Ovary (tissue), 9 donors: Measurements from ENCODE around the gene RNF133. TPM values are rescaled to one million over a fixed set of nuclear protein-coding genes. Genes with fewer than 3 reads are reported as not detected.

Source experiments
- DNase-seq, 5 donors: peaks; one replicate each; pipeline ENCODE4 v3.0.0-alpha.2; 2019 to 2020
- H3K27ac ChIP-seq, 2 donors: fragments of 200-600 bp; one replicate each; pipeline versions ENCODE4 v1.5.1 to v1.8.0; 2019 to 2022
- H3K27me3 ChIP-seq: fragments of 200-600 bp; one replicate; pipeline ENCODE4 v1.8.0; 2022
- H3K36me3 ChIP-seq: fragments of 200-600 bp; sonication (generic); one replicate; pipeline ENCODE4 v1.5.1; 2019
- H3K4me1 ChIP-seq: one replicate; pipeline ENCODE4 v1.8.1; 2013; ENCODE audit warnings: mild to moderate bottlenecking, moderate library complexity; ENCODE audit not compliant: insufficient read depth
- H3K4me3 ChIP-seq: fragments of 200-600 bp; sonication (generic); one replicate; pipeline ENCODE4 v1.5.1; 2017
- H3K9me3 ChIP-seq, 2 donors: fragments of 200-600 bp in 1 of 2; sonication (generic) in 1 of 2; one replicate each; pipeline versions ENCODE4 v1.5.1 to v1.8.1; 2013 to 2019; ENCODE audit warnings: mild to moderate bottlenecking in 1 of 2, moderate library complexity in 1 of 2
- CTCF ChIP-seq, 3 donors: fragments of 450-650 bp in 2 of 3; fragments of 200-600 bp in 1 of 3; IDR thresholded peaks; one replicate each; pipeline versions ENCODE4 v1.5.1 to v1.8.0; 2016 to 2022; ENCODE audit warnings: antibody characterized with exemption in 3 of 3, mild to moderate bottlenecking in 1 of 3
- EP300 ChIP-seq: sonication (generic); formaldehyde crosslinking; IDR thresholded peaks from one replicate; pipeline ENCODE4 v1.6.1; 2017; ENCODE audit warnings: antibody characterized with exemption
- POLR2A ChIP-seq: fragments of 450-650 bp; IDR thresholded peaks from one replicate; pipeline ENCODE4 v1.6.1; 2017; ENCODE audit warnings: antibody characterized with exemption, mild to moderate bottlenecking, moderate library complexity
- WGBS, 3 donors: extraction: QIAGEN DNeasy Blood & Tissue Kit in 1 of 3; methylation state at CpG; one replicate each; pipeline versions ENCODE4 v1.1.5 to v1.1.7; 2013 to 2017; 5-methylcytosine and 5-hydroxymethylcytosine counted together
- intact Hi-C, 4 donors: fragments of 100-400 bp; cut with DNase I; formaldehyde crosslinking; loops; one replicate each; pipeline versions ENCODE4 v1.11.0 to v1.15.1; 2022 to 2023
- polyA plus RNA-seq, 2 donors: library from polyadenylated mRNA; stranded (reverse); fragments of 200-250 nt in 1 of 2; fragments of 350-450 nt in 1 of 2; fragmentation: Illumina TruSeq in 1 of 2; extraction: RNeasy Lipid Tissue Mini Kit (QIAGEN cat#74804) in 1 of 2; gene quantifications; one replicate each; pipeline ENCODE4 v1.2.3, GENCODE V29; 2013 to 2014
- total RNA-seq, 7 donors: library from RNA; depleted of rRNA in 2 of 7; stranded (reverse); fragments of >200 nt in 2 of 7; fragmentation: NEBNext Ultra II Directional in 3 of 7; extraction: Animal tissue kit (Norgen Biotek cat#: 25700) in 3 of 7; gene quantifications; one replicate each; pipeline versions ENCODE4 v1.1.0 to v1.2.4, GENCODE V29; 2016 to 2023
- donor health status: DM: no; HTN: no; CAD: no; lungs with moderate emphysema.
- donor health status: DM: no; HTN: no; CAD: no.
- donor health status: Bipolar disorder and iron deficiency.
- donor health status: DM: yes; HTN: yes; CAD: no.
- donor health status: DM: no; HTN: no; CAD: no.
- donor health status: DM: yes; HTN: yes; CAD: no.

The RNF133 gene
- total and polyA plus RNA-seq, 9 donors = 0.06 to 2.3 (median 0.55) TPM

GRCh38 chr7:122710916-122711315, 12.0 kb upstream of the RNF133 start:
- Histone ChIP-seq H3K9me3 (no peaks in the 10 kb centered on the region), H3K27ac (no peak overlapping the region), H3K36me3 (no peaks in the 10 kb centered on the region), H3K4me3 (no peak overlapping the region), H3K4me1 (no peaks in the 10 kb centered on the region), H3K27me3 (no peaks in the 10 kb centered on the region)
- DNase-seq = no peak
- intact Hi-C loops = no loop called here
- TF ChIP-seq POLR2A = no peak
- TF ChIP-seq CTCF (IDR thresholded peaks at IDR 0.05) = no peak
- TF ChIP-seq EP300 = no peak
- WGBS, 3 donors = 77 to 85% (median 82%) methylated on average over 1 of the region's 1 CpG

- TF ChIP-seq POLR2A (no peak), EP300 (no peak), CTCF (IDR thresholded peaks at IDR 0.05) (no peak)
- no peak overlapping the region for H3K27ac ChIP-seq
- 90 to 94% (median 91%) methylated on average over 7 of the region's 7 CpGs for WGBS, 3 donors
These were observed 11.2 kb upstream of the RNF133 start for GRCh38 chr7:122709930-122710646.

GRCh38 chr7:122706836-122707235, 7.9 kb upstream of the RNF133 start:
- TF ChIP-seq POLR2A (no peak), CTCF (IDR thresholded peaks at IDR 0.05) (no peak)
- WGBS, 3 donors = 84 to 89% (median 88%) methylated on average over 2 of the region's 2 CpGs

More at GRCh38 chr7:122709930-122710646, 11.2 kb upstream of the RNF133 start:
- Histone ChIP-seq H3K27me3 (no peaks in the 10 kb centered on the region), H3K4me1 (no peaks in the 10 kb centered on the region), H3K9me3 (no peaks in the 10 kb centered on the region), H3K36me3 (no peaks in the 10 kb centered on the region), H3K4me3 (no peak overlapping the region)
- no peak for DNase-seq
- intact Hi-C loops = no loop called here

GRCh38 chr7:122702872-122703510, 4.1 kb upstream of the RNF133 start, which contains the start of gene RNF148:
Gene RNF148 (minus strand): TSS chr7:122702922. CDS start chr7:122702750, 172 bp downstream.
- H3K27me3 ChIP-seq = no peaks in the 10 kb centered on the region
- 91 to 96% (median 93%) methylated on average over 1 of the region's 1 CpG for WGBS, 3 donors
- no peak for TF ChIP-seq CTCF (IDR thresholded peaks at IDR 0.05)
- no peak for TF ChIP-seq EP300
- no peak for TF ChIP-seq POLR2A

More at GRCh38 chr7:122706836-122707235, 7.9 kb upstream of the RNF133 start:
- H3K9me3 ChIP-seq = no peaks in the 10 kb centered on the region
- intact Hi-C loops = no loop called here
- no peaks in the 10 kb centered on the region for H3K36me3 ChIP-seq
- no peak overlapping the region for H3K4me3 ChIP-seq
- no peak overlapping the region for H3K27ac ChIP-seq
- no peaks in the 10 kb centered on the region for H3K27me3 ChIP-seq
- no peak for DNase-seq
- no peaks in the 10 kb centered on the region for H3K4me1 ChIP-seq

More at GRCh38 chr7:122702872-122703510, 4.1 kb upstream of the RNF133 start, which contains the start of gene RNF148:
- Histone ChIP-seq H3K4me3 (no peak within 1 kb of the TSS), H3K27ac (no peak within 1 kb of the TSS), H3K4me1 (no peaks in the 10 kb centered on the region), H3K36me3 (no peaks in the 10 kb centered on the region), H3K9me3 (no peaks in the 10 kb centered on the region)
- intact Hi-C loops = no loop called here
- no peak for DNase-seq
